ENCODE results near the gene SMC5.
"Not testable (repeated sequence)": the region's sequence is repeated elsewhere in the genome, so short reads cannot be mapped to it uniquely, and the experiment has no call there.

SMC5 gene

GRCh38 chr9:70263421-70263820, 4.6 kb downstream of the SMC5 start:
- no peak for DNase-seq (ENCODE audit: low read depth)

- no peak for DNase-seq (ENCODE audit: low read depth)
Measured at GRCh38 chr9:70278305-70278704, 19.5 kb downstream of the SMC5 start.

- DNase-seq (ENCODE audit: low read depth), result no peak
Measured at GRCh38 chr9:70283848-70284247, 25.1 kb downstream of the SMC5 start.

- no peak for DNase-seq (ENCODE audit: low read depth)
Measured at GRCh38 chr9:70285246-70285645, 26.5 kb downstream of the SMC5 start.

GRCh38 chr9:70285981-70286598, 27.3 kb downstream of the SMC5 start:
- DNase-seq (ENCODE audit: low read depth), result no peak

GRCh38 chr9:70290626-70291025, 31.8 kb downstream of the SMC5 start:
- no peak for DNase-seq (ENCODE audit: low read depth)

GRCh38 chr9:70291446-70291845, 32.7 kb downstream of the SMC5 start:
- DNase-seq (ENCODE audit: low read depth), result no peak

GRCh38 chr9:70292253-70292652, 33.5 kb downstream of the SMC5 start:
- no peak for DNase-seq (ENCODE audit: low read depth)

- no peak for DNase-seq (ENCODE audit: low read depth)
Measured at GRCh38 chr9:70293214-70293613, 34.4 kb downstream of the SMC5 start.

GRCh38 chr9:70297141-70297540, 38.4 kb downstream of the SMC5 start:
- DNase-seq (ENCODE audit: low read depth), result no peak

- DNase-seq (ENCODE audit: low read depth), result no peak
Measured at GRCh38 chr9:70298245-70298771, 39.5 kb downstream of the SMC5 start.

GRCh38 chr9:70303268-70303667, 44.5 kb downstream of the SMC5 start:
- peak; percentile 24 for DNase-seq (ENCODE audit: low read depth)

GRCh38 chr9:70304810-70305209, 46.0 kb downstream of the SMC5 start:
- DNase-seq (ENCODE audit: low read depth), result no peak

- no peak for DNase-seq (ENCODE audit: low read depth)
Measured at GRCh38 chr9:70315389-70315788, 56.6 kb downstream of the SMC5 start.

GRCh38 chr9:70318002-70318401, 59.2 kb downstream of the SMC5 start:
- DNase-seq (ENCODE audit: low read depth), result no peak

- no peak for DNase-seq (ENCODE audit: low read depth)
Measured at GRCh38 chr9:70322096-70322495, 63.3 kb downstream of the SMC5 start.

- peak; percentile 71 for DNase-seq (ENCODE audit: low read depth)
Measured at GRCh38 chr9:70324963-70325362, 66.2 kb downstream of the SMC5 start.

GRCh38 chr9:70328625-70329024, 69.8 kb downstream of the SMC5 start:
- DNase-seq (ENCODE audit: low read depth), result not testable (repeated sequence)

GRCh38 chr9:70340572-70340971, 81.8 kb downstream of the SMC5 start:
- no peak for DNase-seq (ENCODE audit: low read depth)

- DNase-seq (ENCODE audit: low read depth), result no peak
Measured at GRCh38 chr9:70347046-70347445, 88.3 kb downstream of the SMC5 start.

GRCh38 chr9:70352356-70352755, 93.6 kb downstream of the SMC5 start:
- no peak for DNase-seq (ENCODE audit: low read depth)

GRCh38 chr9:70352802-70353201, 94.0 kb downstream of the SMC5 start:
- DNase-seq (ENCODE audit: low read depth), result no peak

GRCh38 chr9:70355801-70356200, 97.0 kb downstream of the SMC5 start:
- DNase-seq (ENCODE audit: low read depth), result no peak

GRCh38 chr9:70362952-70363351, 104.2 kb downstream of the SMC5 start:
- peak; percentile 10 for DNase-seq (ENCODE audit: low read depth)
